ENCODE results near the gene SH3GL1.

SH3GL1 gene

GRCh38 chr19:4376028-4376670, 24.2 kb downstream of the SH3GL1 start:
- no peak overlapping the region for H3K4me3 ChIP-seq (ENCODE audit: low read length)
- TF ChIP-seq, protein P1, sequence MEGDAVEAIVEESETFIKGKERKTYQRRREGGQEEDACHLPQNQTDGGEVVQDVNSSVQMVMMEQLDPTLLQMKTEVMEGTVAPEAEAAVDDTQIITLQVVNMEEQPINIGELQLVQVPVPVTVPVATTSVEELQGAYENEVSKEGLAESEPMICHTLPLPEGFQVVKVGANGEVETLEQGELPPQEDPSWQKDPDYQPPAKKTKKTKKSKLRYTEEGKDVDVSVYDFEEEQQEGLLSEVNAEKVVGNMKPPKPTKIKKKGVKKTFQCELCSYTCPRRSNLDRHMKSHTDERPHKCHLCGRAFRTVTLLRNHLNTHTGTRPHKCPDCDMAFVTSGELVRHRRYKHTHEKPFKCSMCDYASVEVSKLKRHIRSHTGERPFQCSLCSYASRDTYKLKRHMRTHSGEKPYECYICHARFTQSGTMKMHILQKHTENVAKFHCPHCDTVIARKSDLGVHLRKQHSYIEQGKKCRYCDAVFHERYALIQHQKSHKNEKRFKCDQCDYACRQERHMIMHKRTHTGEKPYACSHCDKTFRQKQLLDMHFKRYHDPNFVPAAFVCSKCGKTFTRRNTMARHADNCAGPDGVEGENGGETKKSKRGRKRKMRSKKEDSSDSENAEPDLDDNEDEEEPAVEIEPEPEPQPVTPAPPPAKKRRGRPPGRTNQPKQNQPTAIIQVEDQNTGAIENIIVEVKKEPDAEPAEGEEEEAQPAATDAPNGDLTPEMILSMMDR (IDR thresholded peaks at IDR 0.05; ENCODE audit: insufficient read depth, low read depth, low read length, missing control alignments) = no peak
- no peak for DNase-seq (ENCODE audit: low read depth)

DNA sequence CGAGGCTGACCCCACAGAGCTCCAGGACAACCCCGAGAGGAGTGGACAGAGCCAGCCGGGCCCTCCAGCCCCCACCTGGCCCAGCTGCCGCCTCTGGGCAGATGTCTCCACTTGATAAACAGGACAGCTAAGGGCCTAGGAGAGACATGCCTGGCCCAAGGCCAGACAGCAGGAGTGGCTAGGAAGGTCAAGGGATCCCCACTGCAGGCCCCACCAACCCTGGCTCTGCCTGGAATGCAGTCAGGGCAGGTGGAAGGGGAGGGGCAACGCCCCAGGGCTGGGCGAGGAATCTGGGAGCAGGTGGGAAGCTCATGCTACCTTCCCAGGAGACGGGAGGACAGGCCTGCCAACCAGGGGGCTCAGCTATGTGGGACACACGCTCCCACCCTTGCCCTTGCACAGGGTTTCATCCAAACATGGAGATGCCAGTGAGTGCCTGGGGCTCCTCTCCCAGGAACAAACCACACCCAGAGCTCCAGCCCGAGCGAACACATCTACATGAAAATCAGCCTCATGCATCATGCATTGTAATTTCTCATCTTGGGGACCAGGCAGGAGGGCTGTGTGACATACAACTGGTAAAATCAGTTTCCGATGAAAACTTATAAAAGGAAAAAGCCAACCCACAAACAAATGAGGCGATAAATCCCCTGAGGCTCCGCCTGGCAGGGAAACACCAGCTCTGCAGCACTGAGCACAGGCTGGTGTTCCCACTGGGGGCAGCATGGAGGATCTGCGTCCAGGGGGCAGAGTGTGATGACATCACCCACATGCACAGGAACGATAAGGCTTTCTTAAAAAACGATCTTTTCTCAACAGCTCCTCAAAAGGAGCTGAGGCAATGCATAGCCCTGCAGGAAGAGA, 25.0 kb downstream of the SH3GL1 start:
- DNase-seq (ENCODE audit: low read depth) = peak; percentile 82
- TF ChIP-seq, protein P1 (IDR thresholded peaks at IDR 0.05; ENCODE audit: insufficient read depth, low read depth, low read length, missing control alignments) = peak; percentile 28
- no peak overlapping the region for H3K4me3 ChIP-seq (ENCODE audit: low read length)

- peak; percentile 81 for DNase-seq (ENCODE audit: low read depth)
- H3K4me3 ChIP-seq (ENCODE audit: low read length) = no peak overlapping the region
- TF ChIP-seq, protein P1 (IDR thresholded peaks at IDR 0.05; ENCODE audit: insufficient read depth, low read depth, low read length, missing control alignments) = no peak
Measured at GRCh38 chr19:4374498-4375163, 25.7 kb downstream of the SH3GL1 start.

DNA sequence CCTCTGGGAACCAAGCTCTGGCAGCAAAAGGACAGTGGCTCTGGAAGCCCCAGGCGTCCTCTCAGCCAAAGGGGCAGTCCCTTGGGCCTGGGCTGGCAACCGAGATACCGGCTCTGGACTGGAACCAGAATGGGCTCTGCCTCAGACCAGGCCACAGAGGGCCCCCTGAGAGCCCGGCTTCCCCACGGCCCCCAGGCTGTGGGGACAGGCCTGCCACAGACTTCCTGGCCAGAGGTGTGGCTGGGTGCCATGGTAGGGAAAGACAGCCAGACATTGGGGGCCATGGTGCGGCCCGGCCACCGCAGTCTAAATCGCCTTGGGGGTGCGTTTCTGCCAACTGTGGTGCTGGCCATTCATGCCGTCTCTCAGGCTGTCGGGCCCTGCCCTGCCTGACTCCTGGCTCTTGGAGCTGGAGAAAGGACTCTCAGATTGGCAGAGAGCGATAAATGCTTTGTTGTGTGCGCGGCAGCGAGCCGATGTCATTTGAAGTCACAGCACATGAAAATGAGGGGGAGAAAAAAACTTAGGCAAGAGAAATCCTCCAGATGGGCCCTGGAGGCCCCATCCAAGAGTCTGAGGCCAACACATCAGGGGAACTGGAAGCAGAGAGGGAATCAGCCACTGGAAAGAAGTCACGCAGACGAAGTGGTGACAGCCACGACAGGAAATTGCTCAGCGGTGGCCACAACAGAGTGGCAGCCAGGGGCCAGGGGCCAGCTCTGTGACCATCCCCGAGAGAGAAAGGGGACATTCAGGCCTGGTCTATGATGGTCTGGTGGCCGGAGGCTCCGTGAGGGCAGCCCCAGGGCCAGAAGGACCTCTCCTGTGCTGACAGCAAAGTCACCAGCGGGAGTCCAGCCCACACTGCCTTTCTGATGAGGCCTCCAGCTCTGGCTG, 26.5 kb downstream of the SH3GL1 start:
- no peak overlapping the region for H3K4me3 ChIP-seq (ENCODE audit: low read length)
- TF ChIP-seq, protein P1 (IDR thresholded peaks at IDR 0.05; ENCODE audit: insufficient read depth, low read depth, low read length, missing control alignments) = no peak
- no peak for DNase-seq (ENCODE audit: low read depth)

GRCh38 chr19:4373013-4373367, 27.4 kb downstream of the SH3GL1 start:
- no peak for DNase-seq (ENCODE audit: low read depth)
- TF ChIP-seq, protein P1 (IDR thresholded peaks at IDR 0.05; ENCODE audit: insufficient read depth, low read depth, low read length, missing control alignments) = no peak
- no peak overlapping the region for H3K4me3 ChIP-seq (ENCODE audit: low read length)
